ENCODE measurements around the gene FAM110D. TPM values are rescaled to one million over a fixed set of nuclear protein-coding genes. Genes with fewer than 3 reads are reported as not detected.

The FAM110D gene
- total and polyA plus RNA-seq, 3 donors from 2014 or later = 1.3 to 3.2 (median 1.8) TPM

GRCh38 chr1:26181586-26182382 is 22.9 kb downstream of the FAM110D start:
- no peaks in the 10 kb centered on the region for H3K9me3 ChIP-seq
- H3K4me3 ChIP-seq = no peak overlapping the region
- H3K4me1 ChIP-seq = no peaks in the 10 kb centered on the region
- no peak for DNase-seq
- TF ChIP-seq POLR2A (IDR thresholded peaks at IDR 0.05) = no peak
- no peak for TF ChIP-seq CTCF (IDR thresholded peaks at IDR 0.05)
- no peaks in the 10 kb centered on the region for H3K36me3 ChIP-seq (ENCODE audit: low read depth, missing control alignments)
- intact Hi-C loops (cut with DNase I; ENCODE audit: low total_unique reads) = no loop called here
- WGBS, 2 donors = 76 to 86% methylated on average over 8 to 9 of the region's 9 CpGs
- H3K27me3 ChIP-seq = no peaks in the 10 kb centered on the region
- no peak overlapping the region for H3K27ac ChIP-seq

DNA sequence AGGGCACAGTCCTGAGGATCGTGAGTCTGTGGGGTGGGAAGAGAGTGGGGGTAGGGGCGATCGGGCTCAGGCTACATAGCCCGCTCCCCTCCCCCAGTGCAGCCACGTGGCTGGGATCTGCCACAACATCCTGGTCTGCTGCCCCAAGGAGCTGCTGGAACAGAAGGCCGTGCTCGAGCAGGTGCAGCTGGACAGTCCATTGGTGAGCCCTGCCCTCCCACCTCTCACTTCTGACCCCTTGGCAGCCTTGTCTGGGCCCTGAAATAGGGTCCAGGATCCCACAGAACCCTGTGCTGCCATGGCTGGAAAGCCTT is 23.5 kb downstream of the FAM110D start:
- 85 to 87% methylated on average over 6 to 7 of the region's 7 CpGs for WGBS, 2 donors
- no peaks in the 10 kb centered on the region for H3K9me3 ChIP-seq
- H3K36me3 ChIP-seq (ENCODE audit: low read depth, missing control alignments) = no peaks in the 10 kb centered on the region
- no peak for DNase-seq
- intact Hi-C loops (cut with DNase I; ENCODE audit: low total_unique reads) = no loop called here
- no peaks in the 10 kb centered on the region for H3K27me3 ChIP-seq
- no peak overlapping the region for H3K27ac ChIP-seq
- H3K4me1 ChIP-seq = no peaks in the 10 kb centered on the region
- TF ChIP-seq CTCF (IDR thresholded peaks at IDR 0.05) = no peak
- no peak for TF ChIP-seq POLR2A (IDR thresholded peaks at IDR 0.05)
- no peak overlapping the region for H3K4me3 ChIP-seq

DNA sequence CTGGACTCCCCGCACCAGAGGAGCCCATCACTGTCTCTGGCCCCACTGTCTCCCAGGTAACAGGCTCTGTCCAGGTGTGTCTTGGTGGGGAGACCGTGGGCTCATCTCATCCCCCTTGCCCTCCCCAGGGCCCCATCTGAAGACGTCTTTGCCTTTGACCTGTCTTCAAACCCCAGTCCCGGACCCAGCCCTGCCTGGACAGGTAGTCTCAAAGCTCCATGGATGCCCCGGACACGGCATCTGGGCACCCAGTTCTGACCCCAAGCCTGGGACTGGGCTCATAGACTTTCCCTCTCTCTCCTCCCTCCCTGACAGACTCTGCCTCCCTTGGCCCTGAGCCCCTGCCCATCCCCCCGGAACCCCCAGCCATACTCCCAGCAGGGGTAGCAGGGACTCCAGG is 25.2 kb downstream of the FAM110D start:
- no peak for DNase-seq
- TF ChIP-seq POLR2A (IDR thresholded peaks at IDR 0.05) (no peak), CTCF (IDR thresholded peaks at IDR 0.05) (no peak)
- Histone ChIP-seq H3K27ac (no peak overlapping the region), H3K4me3 (no peak overlapping the region), H3K4me1 (no peaks in the 10 kb centered on the region), H3K36me3 (ENCODE audit: low read depth, missing control alignments) (no peaks in the 10 kb centered on the region), H3K27me3 (no peaks in the 10 kb centered on the region), H3K9me3 (no peaks in the 10 kb centered on the region)
- 88 to 94% methylated on average over 6 to 7 of the region's 7 CpGs for WGBS, 2 donors
- intact Hi-C loops (cut with DNase I; ENCODE audit: low total_unique reads) = no loop called here

- Histone ChIP-seq H3K4me3 (no peak overlapping the region), H3K4me1 (no peaks in the 10 kb centered on the region), H3K27me3 (no peaks in the 10 kb centered on the region), H3K27ac (no peak overlapping the region), H3K36me3 (ENCODE audit: low read depth, missing control alignments) (no peaks in the 10 kb centered on the region), H3K9me3 (no peaks in the 10 kb centered on the region)
- intact Hi-C loops (cut with DNase I; ENCODE audit: low total_unique reads) = no loop called here
- no peak for DNase-seq
- TF ChIP-seq CTCF (IDR thresholded peaks at IDR 0.05) = no peak
- TF ChIP-seq POLR2A (IDR thresholded peaks at IDR 0.05) = no peak
- 95 to 97% methylated on average over 19 to 21 of the region's 21 CpGs for WGBS, 2 donors
These were observed 26.0 kb downstream of the FAM110D start for GRCh38 chr1:26184883-26185282.

DNA sequence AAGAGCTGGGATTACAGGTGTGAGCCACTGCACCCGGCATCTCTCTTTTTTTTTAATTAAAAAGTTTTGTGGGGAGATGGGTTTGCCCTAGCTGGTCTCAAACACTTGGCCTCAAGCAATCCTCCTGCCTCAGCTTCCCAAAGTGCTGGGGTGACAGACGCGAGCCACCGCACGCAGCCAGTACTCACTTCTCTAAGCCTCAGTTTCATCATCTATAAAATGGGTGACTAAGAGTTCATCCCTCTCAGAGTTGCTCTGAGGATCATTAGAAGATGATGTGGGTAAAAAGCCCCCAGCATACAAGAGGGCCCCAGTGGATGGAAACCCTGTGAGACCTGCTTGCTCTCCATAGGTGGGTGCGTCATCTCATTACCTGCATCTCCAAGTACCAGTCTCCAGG is 29.0 kb downstream of the FAM110D start:
- no peaks in the 10 kb centered on the region for H3K27me3 ChIP-seq
- TF ChIP-seq CTCF (IDR thresholded peaks at IDR 0.05) (no peak), POLR2A (IDR thresholded peaks at IDR 0.05) (no peak)
- no peak overlapping the region for H3K4me3 ChIP-seq
- H3K36me3 ChIP-seq (ENCODE audit: low read depth, missing control alignments) = no peaks in the 10 kb centered on the region
- WGBS, 2 donors = 93 to 98% methylated on average over 6 of the region's 6 CpGs
- H3K27ac ChIP-seq = no peak overlapping the region
- DNase-seq = no peak
- no peaks in the 10 kb centered on the region for H3K9me3 ChIP-seq
- no peaks in the 10 kb centered on the region for H3K4me1 ChIP-seq
- intact Hi-C loops (cut with DNase I; ENCODE audit: low total_unique reads) = no loop called here
